HepG2 (cell line): ENCODE results near the gene FAM3C. TPM values are rescaled to one million over a fixed set of nuclear protein-coding genes. Genes with fewer than 3 reads are reported as not detected.

Source experiments
- BRD4 ChIP-seq: sonication (generic); formaldehyde crosslinking; IDR thresholded peaks from 2 replicates; pipeline ENCODE4 v1.4.0; 2020; ENCODE audit warnings: missing genetic modification reagents
- CBX2 ChIP-seq, 2 experiments: fragments of 200-600 bp in 1 of 2; sonication (generic); formaldehyde crosslinking in 1 of 2; IDR thresholded peaks; 2 replicates each; pipeline versions ENCODE4 v1.7.0 to v1.8.1; 2018 to 2022; ENCODE audit warnings: low read depth in 2 of 2, low read length in 1 of 2, mild to moderate bottlenecking in 1 of 2, missing genetic modification reagents in 1 of 2
- GFI1 ChIP-seq: sonication (generic); formaldehyde crosslinking; IDR thresholded peaks from 2 replicates; pipeline ENCODE4 v1.5.0; 2020; ENCODE audit warnings: missing genetic modification reagents, mild to moderate bottlenecking, borderline replicate concordance
- PAXIP1 ChIP-seq: sonication (generic); formaldehyde crosslinking; conservative IDR thresholded peaks from 2 replicates; pipeline ENCODE4 v1.4.0; 2020; ENCODE audit warnings: mild to moderate bottlenecking, missing genetic modification reagents, moderate library complexity
- RAD21 ChIP-seq: fragments of 450-650 bp; formaldehyde crosslinking; IDR thresholded peaks from 2 replicates; pipeline ENCODE4 v1.5.0; 2020; ENCODE audit warnings: mild to moderate bottlenecking
- RELA ChIP-seq: sonication (generic); formaldehyde crosslinking; IDR thresholded peaks from 2 replicates; pipeline ENCODE4 v1.4.0; 2020; ENCODE audit warnings: missing genetic modification reagents
- RNF2 ChIP-seq: fragments of 450-650 bp; conservative IDR thresholded peaks from 2 replicates; pipeline ENCODE4 v1.6.1; 2016; ENCODE audit warnings: low read depth
- ZFX ChIP-seq: sonication (generic); formaldehyde crosslinking; IDR thresholded peaks from 2 replicates; pipeline ENCODE4 v1.4.0; 2020; ENCODE audit warnings: mild to moderate bottlenecking, low read depth, missing genetic modification reagents, moderate library complexity
- ZHX1 ChIP-seq: sonication (generic); formaldehyde crosslinking; IDR thresholded peaks from 2 replicates; pipeline ENCODE4 v1.8.1; 2022; ENCODE audit warnings: low read depth, mild to moderate bottlenecking, missing genetic modification reagents
- ZMAT5 ChIP-seq: sonication (generic); formaldehyde crosslinking; IDR thresholded peaks from 2 replicates; pipeline ENCODE4 v1.5.0; 2020; ENCODE audit warnings: mild to moderate bottlenecking, low read depth, missing genetic modification reagents, borderline replicate concordance
- ZNF235 ChIP-seq: sonication (generic); formaldehyde crosslinking; IDR thresholded peaks from 2 replicates; pipeline ENCODE4 v1.8.1; 2023; ENCODE audit warnings: mild to moderate bottlenecking, missing genetic modification reagents, borderline replicate concordance
- ZNF430 ChIP-seq: sonication (generic); formaldehyde crosslinking; IDR thresholded peaks from 2 replicates; pipeline ENCODE4 v1.9.0; 2021; ENCODE audit warnings: mild to moderate bottlenecking, missing genetic modification reagents
- ZNF484 ChIP-seq: sonication (generic); formaldehyde crosslinking; IDR thresholded peaks from 2 replicates; pipeline ENCODE4 v1.5.1; 2020; ENCODE audit warnings: mild to moderate bottlenecking, low read depth, missing genetic modification reagents, borderline replicate concordance
- ZNF720 ChIP-seq: sonication (generic); formaldehyde crosslinking; IDR thresholded peaks from 2 replicates; pipeline ENCODE4 v1.4.0; 2020; ENCODE audit warnings: missing genetic modification reagents
- polyA plus RNA-seq, 8 experiments: library from polyadenylated mRNA; depleted of rRNA in 3 of 8; stranded (reverse) in 7 of 8; unstranded in 1 of 8; fragments of >200 nt; fragmentation: Illumina TruSeq in 4 of 8; extraction: Trizol in 4 of 8; gene quantifications; 2 replicates each; pipeline versions ENCODE4 v1.2.1 to v1.2.3, GENCODE V29; 2011 to 2016; ENCODE audit warnings: low read depth in 4 of 8, missing spikeins in 1 of 8, mixed read lengths in 1 of 8; ENCODE audit not compliant: insufficient read depth in 1 of 8
- total RNA-seq, 5 experiments: library from RNA; depleted of rRNA; stranded (reverse); fragments of >200 nt; fragmentation: Illumina TruSeq; extraction: Trizol; gene quantifications; 2 replicates each; pipeline ENCODE4 v1.2.3, GENCODE V29; 2016; ENCODE audit warnings: low read depth in 1 of 5
- TF ChIP-seq, protein P1 (sequence below): sonication (generic); formaldehyde crosslinking; IDR thresholded peaks from 2 replicates; pipeline ENCODE4 v1.5.0; 2020; ENCODE audit warnings: mild to moderate bottlenecking, missing genetic modification reagents, borderline replicate concordance
- TF ChIP-seq, protein P2 (sequence below): sonication (generic); formaldehyde crosslinking; IDR thresholded peaks from 2 replicates; pipeline ENCODE4 v1.8.0; 2022; ENCODE audit warnings: missing genetic modification reagents, mild to moderate bottlenecking, moderate library complexity, borderline replicate concordance

Gene FAM3C
- total and polyA plus RNA-seq, 2 of the 13 experiments (the other 11 are each of a cell fraction or from before 2014, with no cell fraction given): 14.6 to 16.0 TPM

DNA sequence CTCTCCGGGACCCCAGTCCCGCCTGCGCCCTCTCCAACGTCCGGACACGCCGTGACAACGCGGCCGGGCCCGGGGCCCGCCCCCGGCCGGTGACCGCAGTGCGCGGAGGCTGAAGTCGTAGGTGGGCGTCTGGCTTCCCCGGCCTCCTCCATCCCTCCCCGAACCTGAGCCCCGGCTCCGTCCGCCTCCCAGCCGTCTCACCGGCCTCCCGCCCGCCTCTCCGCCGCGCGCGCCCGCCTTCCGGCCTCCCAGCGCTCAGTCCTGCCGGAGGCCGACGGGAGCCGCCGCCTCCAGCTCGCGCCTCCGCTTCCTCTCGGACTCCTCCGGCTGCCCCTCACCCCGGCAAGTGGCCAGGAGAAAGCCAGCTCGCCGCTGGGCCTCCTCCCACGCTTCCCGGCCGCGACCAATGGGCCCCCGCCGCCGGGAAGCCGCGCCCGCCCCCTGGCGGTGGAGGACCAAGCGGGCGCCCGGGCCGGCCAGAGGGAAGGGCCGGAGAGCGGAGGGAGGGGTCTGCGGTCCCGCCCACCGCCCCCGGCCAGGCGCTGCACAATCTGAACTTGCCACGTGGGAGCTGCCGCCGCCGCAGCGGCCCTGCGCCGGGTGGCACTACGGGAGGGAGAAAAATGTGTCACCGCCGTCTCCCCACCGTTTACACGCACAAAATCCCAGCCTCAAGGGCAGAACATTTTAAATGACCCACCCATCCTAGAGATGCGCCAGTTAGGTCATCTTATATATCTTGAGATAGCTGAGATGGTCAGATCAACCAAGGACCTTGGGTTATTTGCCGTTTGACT lies at the start of gene FAM3C (continued):
- TF ChIP-seq PAXIP1 (peak; percentile 65; the same call in 1 of the 2 replicates), RAD21 (CRISPR knock-in tag) (no peak; the same call in none of the 2 replicates), ZNF430 (CRISPR knock-in tag) (peak; percentile 71; the same call in 1 of the 2 replicates), ZHX1 (CRISPR knock-in tag) (peak; percentile 56; the same call in 1 of the 2 replicates), ZNF235 (CRISPR knock-in tag) (peak; percentile 48; the same call in 1 of the 2 replicates), ZNF720 (CRISPR knock-in tag) (no peak), GFI1 (peak; percentile 73; the same call in 1 of the 2 replicates), ZFX (CRISPR knock-in tag) (peak; percentile 95), RELA (CRISPR knock-in tag) (peak; percentile 89), ZNF484 (CRISPR knock-in tag) (no peak), BRD4 (CRISPR knock-in tag) (peak; percentile 25; the same call in 1 of the 2 replicates), CBX2 (IDR thresholded peaks at IDR 0.05; ENCODE audit: low read depth, low read length) (no peak), CBX2 (CRISPR knock-in tag; IDR thresholded peaks at IDR 0.05; ENCODE audit: low read depth) (peak; percentile 29; the same call in 1 of the 2 replicates), RNF2 (peak; percentile 56; the same call in 1 of the 2 replicates), ZMAT5 (CRISPR knock-in tag) (no peak)
- TF ChIP-seq, protein P1, sequence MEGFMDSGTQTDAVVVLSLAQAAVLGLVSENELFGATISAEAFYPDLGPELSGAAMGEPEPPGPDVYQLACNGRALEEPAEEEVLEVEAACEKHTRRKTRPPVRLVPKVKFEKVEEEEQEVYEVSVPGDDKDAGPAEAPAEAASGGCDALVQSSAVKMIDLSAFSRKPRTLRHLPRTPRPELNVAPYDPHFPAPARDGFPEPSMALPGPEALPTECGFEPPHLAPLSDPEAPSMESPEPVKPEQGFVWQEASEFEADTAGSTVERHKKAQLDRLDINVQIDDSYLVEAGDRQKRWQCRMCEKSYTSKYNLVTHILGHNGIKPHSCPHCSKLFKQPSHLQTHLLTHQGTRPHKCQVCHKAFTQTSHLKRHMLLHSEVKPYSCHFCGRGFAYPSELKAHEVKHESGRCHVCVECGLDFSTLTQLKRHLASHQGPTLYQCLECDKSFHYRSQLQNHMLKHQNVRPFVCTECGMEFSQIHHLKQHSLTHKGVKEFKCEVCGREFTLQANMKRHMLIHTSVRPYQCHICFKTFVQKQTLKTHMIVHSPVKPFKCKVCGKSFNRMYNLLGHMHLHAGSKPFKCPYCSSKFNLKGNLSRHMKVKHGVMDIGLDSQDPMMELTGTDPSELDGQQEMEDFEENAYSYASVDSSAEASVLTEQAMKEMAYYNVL: peak; percentile 76; the same call in 1 of the 2 replicates
- TF ChIP-seq, protein P2, sequence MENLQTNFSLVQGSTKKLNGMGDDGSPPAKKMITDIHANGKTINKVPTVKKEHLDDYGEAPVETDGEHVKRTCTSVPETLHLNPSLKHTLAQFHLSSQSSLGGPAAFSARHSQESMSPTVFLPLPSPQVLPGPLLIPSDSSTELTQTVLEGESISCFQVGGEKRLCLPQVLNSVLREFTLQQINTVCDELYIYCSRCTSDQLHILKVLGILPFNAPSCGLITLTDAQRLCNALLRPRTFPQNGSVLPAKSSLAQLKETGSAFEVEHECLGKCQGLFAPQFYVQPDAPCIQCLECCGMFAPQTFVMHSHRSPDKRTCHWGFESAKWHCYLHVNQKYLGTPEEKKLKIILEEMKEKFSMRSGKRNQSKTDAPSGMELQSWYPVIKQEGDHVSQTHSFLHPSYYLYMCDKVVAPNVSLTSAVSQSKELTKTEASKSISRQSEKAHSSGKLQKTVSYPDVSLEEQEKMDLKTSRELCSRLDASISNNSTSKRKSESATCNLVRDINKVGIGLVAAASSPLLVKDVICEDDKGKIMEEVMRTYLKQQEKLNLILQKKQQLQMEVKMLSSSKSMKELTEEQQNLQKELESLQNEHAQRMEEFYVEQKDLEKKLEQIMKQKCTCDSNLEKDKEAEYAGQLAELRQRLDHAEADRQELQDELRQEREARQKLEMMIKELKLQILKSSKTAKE (CRISPR knock-in tag): peak; percentile 30; the same call in 1 of the 2 replicates
